ENCODE results near the gene COPZ2. TPM values are rescaled to one million over a fixed set of nuclear protein-coding genes. Genes with fewer than 3 reads are reported as not detected.
"Not testable (repeated sequence)": the region's sequence is repeated elsewhere in the genome, so short reads cannot be mapped to it uniquely, and the experiment has no call there.

Gene COPZ2, protein sequence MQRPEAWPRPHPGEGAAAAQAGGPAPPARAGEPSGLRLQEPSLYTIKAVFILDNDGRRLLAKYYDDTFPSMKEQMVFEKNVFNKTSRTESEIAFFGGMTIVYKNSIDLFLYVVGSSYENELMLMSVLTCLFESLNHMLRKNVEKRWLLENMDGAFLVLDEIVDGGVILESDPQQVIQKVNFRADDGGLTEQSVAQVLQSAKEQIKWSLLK
- total RNA-seq (99.2 TPM), polyA plus RNA-seq (ENCODE audit: insufficient read depth in 1 of 8, insufficient read length in 8 of 8, low replicate concordance in 1 of 8) (10 to 100 TPM; 30.1 to 68.0 (median 46.7) TPM)
- long read RNA-seq, donor 1, transcript COPZ2-210 (9 exons, 895 nt), result major isoform, 6 of 6 reads
- long read RNA-seq, donor 1, partial matches to known transcripts, result 0 of 6 reads
- long read RNA-seq, donor 1, other reads (novel, unspliced or antisense), result 0 of 6 reads
- long read RNA-seq, donor 2, partial matches to known transcripts, result 0 of 2 reads
- long read RNA-seq, donor 2, other reads (novel, unspliced or antisense), result 0 of 2 reads
- long read RNA-seq, donor 3, partial matches to known transcripts, result 0 of 4 reads
- long read RNA-seq, donor 3, other reads (novel, unspliced or antisense), result 0 of 4 reads
- long read RNA-seq, donor 4, partial matches to known transcripts, result 0 of 10 reads
- long read RNA-seq, donor 4, other reads (novel, unspliced or antisense), result 5 of 10 reads
- long read RNA-seq, donor 5, transcript COPZ2-210 (9 exons, 895 nt), result major isoform, 44 of 777 reads
- long read RNA-seq, donor 5, partial matches to known transcripts, result 693 of 777 reads
- long read RNA-seq, donor 5, other reads (novel, unspliced or antisense), result 37 of 777 reads
- long read RNA-seq, donor 6, transcript COPZ2-210 (9 exons, 895 nt), result major isoform, 11 of 21 reads
- long read RNA-seq, donor 6, partial matches to known transcripts, result 5 of 21 reads
- long read RNA-seq, donor 6, other reads (novel, unspliced or antisense), result 5 of 21 reads
- long read RNA-seq, donor 7, transcript COPZ2-210 (9 exons, 895 nt), result major isoform, 14 of 34 reads
- long read RNA-seq, donor 7, partial matches to known transcripts, result 15 of 34 reads
- long read RNA-seq, donor 7, other reads (novel, unspliced or antisense), result 5 of 34 reads
- long read RNA-seq, donor 8, transcript COPZ2-210 (9 exons, 895 nt), result major isoform, 8 of 8 reads
- long read RNA-seq, donor 8, partial matches to known transcripts, result 0 of 8 reads
- long read RNA-seq, donor 8, other reads (novel, unspliced or antisense), result 0 of 8 reads
- long read RNA-seq, donor 9, transcript COPZ2-210 (9 exons, 895 nt), result major isoform, 6 of 16 reads
- long read RNA-seq, donor 9, partial matches to known transcripts, result 10 of 16 reads
- long read RNA-seq, donor 9, other reads (novel, unspliced or antisense), result 0 of 16 reads
- long read RNA-seq, donor 10, transcript COPZ2-210 (9 exons, 895 nt), result major isoform, 15 of 22 reads
- long read RNA-seq, donor 10, partial matches to known transcripts, result 0 of 22 reads
- long read RNA-seq, donor 10, other reads (novel, unspliced or antisense), result 7 of 22 reads
- long read RNA-seq, donor 11, transcript COPZ2-210 (9 exons, 895 nt), result major isoform, 15 of 30 reads
- long read RNA-seq, donor 11, partial matches to known transcripts, result 14 of 30 reads
- long read RNA-seq, donor 11, other reads (novel, unspliced or antisense), result 0 of 30 reads

DNA sequence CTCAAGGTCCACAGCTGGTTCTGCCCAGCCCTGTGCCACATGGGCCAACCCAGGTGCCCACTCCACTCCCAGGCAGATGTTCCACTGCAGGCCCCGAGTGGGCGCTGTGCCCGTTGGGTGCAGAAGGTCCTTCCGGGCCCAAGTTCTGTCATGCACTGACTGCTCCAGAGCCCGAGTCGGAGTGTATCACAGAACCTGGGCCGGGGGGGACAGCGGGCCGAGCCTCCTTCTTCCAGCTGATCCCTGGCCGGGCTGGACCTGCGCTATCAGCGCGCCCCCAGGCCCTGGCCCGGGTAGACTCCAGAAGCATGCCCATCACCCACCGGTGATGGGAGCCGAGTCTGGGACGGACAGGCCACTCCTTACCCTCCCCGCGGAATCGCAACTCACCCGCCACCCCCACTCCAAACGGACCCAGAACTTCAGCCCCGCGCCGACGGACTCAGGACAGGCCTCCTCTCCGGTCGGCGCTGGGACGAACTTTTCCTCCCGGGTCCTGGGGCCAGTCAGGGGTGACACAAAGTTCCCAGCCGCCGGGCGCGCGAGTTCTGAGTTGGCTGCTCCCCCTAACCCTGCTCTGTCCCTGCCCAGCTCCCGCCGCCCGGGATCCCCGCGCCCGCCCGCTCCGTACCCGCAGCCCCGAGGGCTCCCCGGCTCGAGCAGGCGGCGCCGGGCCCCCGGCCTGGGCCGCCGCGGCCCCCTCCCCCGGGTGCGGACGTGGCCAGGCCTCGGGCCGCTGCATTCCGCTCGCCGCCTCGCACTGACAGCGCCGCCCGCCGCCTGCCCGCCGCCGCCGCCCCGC lies at the start of gene COPZ2:
Gene COPZ2, minus strand, starts transcription at position 762 of the 802 bp plus-strand sequence. Its CDS starts 20 bp downstream, at position 742.
- Histone ChIP-seq H3K36me3 (ENCODE audit: control insufficient read depth, insufficient read depth, low read length) (peaks cover 15% of the 10 kb centered on the region), H3K27me3 (ENCODE audit: control insufficient read depth, insufficient read depth, low read length) (peaks cover 6% of the 10 kb centered on the region), H3K4me1 (ENCODE audit: control insufficient read depth, insufficient read depth, low read length) (peaks cover 15% of the 10 kb centered on the region), H3K4me3 (ENCODE audit: low read length) (peak within 1 kb of the TSS; percentile 79), H3K9me3 (replicated peaks; ENCODE audit: control insufficient read depth, low read depth, low read length) (no peaks in the 10 kb centered on the region), H3K27ac (ENCODE audit: low read length) (peak within 1 kb of the TSS; percentile 77)
- peak; percentile 63 for DNase-seq
- under 1% methylated on average over 66 of the region's 73 CpGs for WGBS (ENCODE audit: insufficient coverage)

DNA sequence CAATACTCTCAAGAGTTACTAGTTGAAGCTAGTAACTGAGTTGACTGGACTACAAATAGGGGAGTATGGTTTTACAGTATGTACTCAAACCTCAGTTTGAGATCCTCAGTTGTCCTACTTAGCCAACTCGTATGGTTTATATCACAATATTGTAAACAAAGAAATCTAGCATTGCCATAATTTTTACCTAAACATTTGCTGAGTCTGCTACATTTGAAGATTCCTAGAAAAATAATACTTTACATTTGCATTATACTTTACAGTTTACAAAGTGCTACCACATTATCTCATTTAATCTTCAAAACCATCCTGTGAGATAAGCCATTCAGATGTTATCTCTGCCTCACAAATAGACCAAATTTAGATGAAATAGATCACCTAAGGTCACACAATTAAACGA lies 47.3 kb upstream of the COPZ2 start:
- Histone ChIP-seq H3K4me3 (ENCODE audit: low read length) (no peak overlapping the region), H3K9me3 (replicated peaks; ENCODE audit: control insufficient read depth, low read depth, low read length) (no peaks in the 10 kb centered on the region), H3K36me3 (ENCODE audit: control insufficient read depth, insufficient read depth, low read length) (no peaks in the 10 kb centered on the region), H3K27me3 (ENCODE audit: control insufficient read depth, insufficient read depth, low read length) (no peaks in the 10 kb centered on the region), H3K27ac (ENCODE audit: low read length) (no peak overlapping the region), H3K4me1 (ENCODE audit: control insufficient read depth, insufficient read depth, low read length) (peaks cover 3% of the 10 kb centered on the region)
- WGBS (ENCODE audit: insufficient coverage), result no CpG with 5 or more reads among the region's 2 CpGs
- no peak for DNase-seq

DNA sequence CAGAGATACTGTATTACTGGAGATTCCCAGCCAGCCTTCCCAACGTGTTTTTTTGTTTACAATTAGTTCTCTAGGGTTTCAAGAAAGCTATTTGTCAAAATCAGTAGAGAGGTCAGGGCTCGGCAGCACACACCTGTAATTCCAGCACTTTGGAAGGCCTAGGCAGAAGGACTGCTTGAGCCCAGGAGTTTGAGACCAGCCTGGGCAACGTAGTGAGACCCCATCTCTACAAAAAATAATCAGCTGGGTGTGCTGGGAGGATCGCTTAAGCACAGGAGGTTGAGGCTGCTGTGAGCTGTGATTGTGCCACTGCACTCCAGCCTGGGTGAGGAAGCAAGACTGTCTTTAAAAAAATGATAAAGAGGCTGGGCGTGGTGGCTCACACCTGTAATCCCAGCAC lies 44.3 kb upstream of the COPZ2 start:
- Histone ChIP-seq H3K27ac (ENCODE audit: low read length) (no peak overlapping the region), H3K9me3 (replicated peaks; ENCODE audit: control insufficient read depth, low read depth, low read length) (no peaks in the 10 kb centered on the region), H3K4me3 (ENCODE audit: low read length) (no peak overlapping the region), H3K27me3 (ENCODE audit: control insufficient read depth, insufficient read depth, low read length) (no peaks in the 10 kb centered on the region), H3K36me3 (ENCODE audit: control insufficient read depth, insufficient read depth, low read length) (no peaks in the 10 kb centered on the region), H3K4me1 (ENCODE audit: control insufficient read depth, insufficient read depth, low read length) (peaks cover 3% of the 10 kb centered on the region)
- 43% methylated on average over 2 of the region's 5 CpGs for WGBS (ENCODE audit: insufficient coverage)
- no peak for DNase-seq

DNA sequence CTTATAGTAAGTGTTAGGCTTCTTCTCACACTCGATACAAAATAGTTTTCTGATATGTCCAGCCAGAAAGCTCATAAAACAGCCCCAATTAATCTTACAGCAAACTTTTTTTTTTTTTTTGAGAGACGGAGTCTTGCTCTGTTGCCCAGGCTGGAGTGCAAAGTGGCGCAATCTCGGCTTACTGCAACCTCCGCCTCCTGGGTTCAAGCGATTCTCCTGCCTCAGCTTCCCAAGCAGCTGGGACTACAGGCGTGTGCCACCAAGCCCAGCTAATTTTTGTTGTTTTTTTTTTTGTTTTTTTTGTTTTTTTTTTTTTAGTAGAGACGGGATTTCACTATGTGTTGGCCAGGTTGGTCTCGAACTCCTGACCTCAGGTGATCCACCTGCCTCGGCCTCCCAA lies 39.6 kb upstream of the COPZ2 start:
- not testable (repeated sequence) for H3K4me1 ChIP-seq (ENCODE audit: control insufficient read depth, insufficient read depth, low read length); H3K27me3 ChIP-seq (ENCODE audit: control insufficient read depth, insufficient read depth, low read length); H3K4me3 ChIP-seq (ENCODE audit: low read length); H3K27ac ChIP-seq (ENCODE audit: low read length); DNase-seq; H3K9me3 ChIP-seq (replicated peaks; ENCODE audit: control insufficient read depth, low read depth, low read length)
- 88% methylated on average over 2 of the region's 10 CpGs for WGBS (ENCODE audit: insufficient coverage)
- H3K36me3 ChIP-seq (ENCODE audit: control insufficient read depth, insufficient read depth, low read length), result peaks cover 36% of the 10 kb centered on the region

DNA sequence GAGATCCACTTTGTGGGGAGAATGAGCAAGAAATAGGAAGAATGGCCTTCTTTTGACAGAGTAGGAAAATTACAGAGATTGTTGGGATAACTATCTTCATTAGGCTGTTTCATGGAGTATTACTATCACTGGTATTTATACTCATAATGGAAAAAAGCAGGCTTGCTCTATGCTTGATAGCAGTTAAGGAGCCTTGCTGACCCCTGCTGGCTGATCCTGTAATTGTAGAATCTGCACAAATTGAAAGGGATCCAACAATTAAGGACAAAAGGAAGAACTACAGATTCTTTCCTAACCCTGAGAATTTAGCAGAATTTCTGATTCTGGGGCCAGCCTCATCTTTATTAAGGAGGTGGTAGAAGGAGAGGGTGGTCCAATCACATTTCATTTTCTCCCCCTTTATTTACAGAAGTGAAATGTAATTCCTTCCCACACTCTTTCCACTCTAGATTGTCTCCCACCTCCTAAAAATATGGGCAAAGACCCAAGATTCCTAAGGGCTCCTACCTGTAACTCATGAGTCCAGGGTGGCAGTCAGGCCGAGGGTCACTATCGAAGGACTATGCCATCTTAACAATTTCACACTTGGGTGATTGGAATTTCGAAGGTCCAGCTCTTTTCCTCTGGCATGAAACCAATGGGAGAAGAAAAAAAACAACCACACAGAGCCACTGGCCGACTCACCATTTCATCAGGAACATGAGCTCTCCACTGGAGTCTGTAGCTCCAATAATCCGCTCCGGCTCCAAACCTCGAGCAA lies 36.9 kb upstream of the COPZ2 start:
- peak overlapping the region; percentile 6 for H3K27ac ChIP-seq (ENCODE audit: low read length)
- H3K4me1 ChIP-seq (ENCODE audit: control insufficient read depth, insufficient read depth, low read length), result no peaks in the 10 kb centered on the region
- peak; percentile 92 for DNase-seq
- WGBS (ENCODE audit: insufficient coverage), result no CpG with 5 or more reads among the region's 7 CpGs
- H3K36me3 ChIP-seq (ENCODE audit: control insufficient read depth, insufficient read depth, low read length), result peaks cover 56% of the 10 kb centered on the region
- no peaks in the 10 kb centered on the region for H3K27me3 ChIP-seq (ENCODE audit: control insufficient read depth, insufficient read depth, low read length)
- no peaks in the 10 kb centered on the region for H3K9me3 ChIP-seq (replicated peaks; ENCODE audit: control insufficient read depth, low read depth, low read length)
- no peak overlapping the region for H3K4me3 ChIP-seq (ENCODE audit: low read length)

DNA sequence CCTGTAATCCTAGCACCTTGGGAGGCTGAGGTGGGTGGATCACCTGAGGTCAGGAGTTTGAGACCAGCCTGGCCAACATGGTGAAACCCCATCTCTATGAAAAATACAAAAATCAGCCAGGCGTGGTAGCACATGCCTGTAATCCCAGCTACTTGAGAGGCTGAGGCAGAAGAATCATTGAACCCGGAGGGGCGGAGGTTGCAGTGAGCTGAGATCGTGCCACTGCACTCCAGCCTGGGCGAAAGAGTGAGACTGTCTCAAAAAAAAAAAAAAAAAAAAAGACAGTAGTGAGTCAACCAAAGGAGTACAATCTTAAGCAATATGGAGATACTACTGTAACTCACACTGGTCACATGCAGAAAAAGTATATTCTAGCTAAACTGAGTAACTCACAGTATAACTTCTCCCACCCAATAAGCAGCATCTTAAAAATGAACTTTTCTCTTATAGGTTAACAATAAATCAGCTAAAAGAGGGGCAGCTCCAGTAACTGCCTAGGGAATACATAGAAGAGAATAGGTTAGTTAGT lies 36.0 kb upstream of the COPZ2 start:
- Histone ChIP-seq H3K27ac (ENCODE audit: low read length) (peak overlapping the region; percentile 6), H3K36me3 (ENCODE audit: control insufficient read depth, insufficient read depth, low read length) (peaks cover 61% of the 10 kb centered on the region)
- DNase-seq; H3K27me3 ChIP-seq (ENCODE audit: control insufficient read depth, insufficient read depth, low read length); H3K4me3 ChIP-seq (ENCODE audit: low read length); H3K4me1 ChIP-seq (ENCODE audit: control insufficient read depth, insufficient read depth, low read length); H3K9me3 ChIP-seq (replicated peaks; ENCODE audit: control insufficient read depth, low read depth, low read length): not testable (repeated sequence)
- 85% methylated on average over 4 of the region's 5 CpGs for WGBS (ENCODE audit: insufficient coverage)

DNA sequence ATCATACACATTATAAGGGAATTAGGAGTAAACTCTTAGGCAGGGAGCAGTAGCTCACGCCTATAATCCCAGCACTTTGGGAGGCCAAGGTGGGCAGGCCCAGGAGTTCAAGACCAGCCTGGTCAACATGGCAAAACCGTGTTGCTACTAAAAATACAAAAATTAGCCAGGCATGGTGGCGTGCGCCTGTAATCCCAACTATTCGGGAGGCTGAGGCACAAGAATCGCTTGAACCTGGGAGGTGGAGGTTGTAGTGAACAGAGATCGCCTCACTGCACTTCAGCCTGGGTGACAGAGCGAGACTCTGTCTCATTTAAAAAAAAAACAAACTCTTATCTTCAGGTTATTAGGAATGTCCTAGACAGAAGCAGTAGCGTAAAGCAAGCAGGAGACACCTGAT lies 35.2 kb upstream of the COPZ2 start:
- H3K4me1 ChIP-seq (ENCODE audit: control insufficient read depth, insufficient read depth, low read length); H3K9me3 ChIP-seq (replicated peaks; ENCODE audit: control insufficient read depth, low read depth, low read length); H3K27ac ChIP-seq (ENCODE audit: low read length); DNase-seq; H3K4me3 ChIP-seq (ENCODE audit: low read length); H3K27me3 ChIP-seq (ENCODE audit: control insufficient read depth, insufficient read depth, low read length): not testable (repeated sequence)
- H3K36me3 ChIP-seq (ENCODE audit: control insufficient read depth, insufficient read depth, low read length), result peaks cover 64% of the 10 kb centered on the region
- 100% methylated on average over 5 of the region's 9 CpGs for WGBS (ENCODE audit: insufficient coverage)

DNA sequence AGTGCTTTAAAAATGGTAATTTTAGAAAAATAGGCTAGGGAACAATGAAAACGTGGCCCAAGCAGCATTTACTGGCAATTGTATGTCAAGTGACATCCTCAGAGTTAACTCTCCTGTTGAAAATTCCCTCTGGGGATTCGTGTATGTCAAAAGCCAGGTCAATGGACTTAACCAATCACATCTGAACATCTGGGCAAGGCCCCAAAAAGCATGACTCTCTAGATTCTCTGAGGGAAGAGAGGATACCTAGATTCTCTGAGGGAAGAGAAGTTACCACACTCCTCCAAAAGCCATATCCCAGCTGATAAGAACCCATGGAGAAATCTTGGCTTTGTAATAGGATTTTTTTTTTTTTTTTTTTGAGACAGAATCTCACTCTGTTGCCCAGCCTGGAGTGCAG lies 34.1 kb upstream of the COPZ2 start:
- Histone ChIP-seq H3K4me3 (ENCODE audit: low read length) (no peak overlapping the region), H3K27ac (ENCODE audit: low read length) (no peak overlapping the region), H3K4me1 (ENCODE audit: control insufficient read depth, insufficient read depth, low read length) (no peaks in the 10 kb centered on the region), H3K27me3 (ENCODE audit: control insufficient read depth, insufficient read depth, low read length) (no peaks in the 10 kb centered on the region), H3K36me3 (ENCODE audit: control insufficient read depth, insufficient read depth, low read length) (peaks cover 66% of the 10 kb centered on the region), H3K9me3 (replicated peaks; ENCODE audit: control insufficient read depth, low read depth, low read length) (no peaks in the 10 kb centered on the region)
- no peak for DNase-seq
- WGBS (ENCODE audit: insufficient coverage), result no CpG with 5 or more reads among the region's 2 CpGs
